CD4-positive, alpha-beta T cell treated with Interleukin-2 at 100 ng/mL for 4 hours (primary cell): ENCODE data around the gene SLC25A6.
"Not testable (repeated sequence)": the region's sequence is repeated elsewhere in the genome, so short reads cannot be mapped to it uniquely, and the experiment has no call there.

Experiments
- DNase-seq: peaks from one replicate; pipeline ENCODE4 v3.0.0-alpha.2; 2020; ENCODE audit warnings: low spot score

Gene SLC25A6

DNA sequence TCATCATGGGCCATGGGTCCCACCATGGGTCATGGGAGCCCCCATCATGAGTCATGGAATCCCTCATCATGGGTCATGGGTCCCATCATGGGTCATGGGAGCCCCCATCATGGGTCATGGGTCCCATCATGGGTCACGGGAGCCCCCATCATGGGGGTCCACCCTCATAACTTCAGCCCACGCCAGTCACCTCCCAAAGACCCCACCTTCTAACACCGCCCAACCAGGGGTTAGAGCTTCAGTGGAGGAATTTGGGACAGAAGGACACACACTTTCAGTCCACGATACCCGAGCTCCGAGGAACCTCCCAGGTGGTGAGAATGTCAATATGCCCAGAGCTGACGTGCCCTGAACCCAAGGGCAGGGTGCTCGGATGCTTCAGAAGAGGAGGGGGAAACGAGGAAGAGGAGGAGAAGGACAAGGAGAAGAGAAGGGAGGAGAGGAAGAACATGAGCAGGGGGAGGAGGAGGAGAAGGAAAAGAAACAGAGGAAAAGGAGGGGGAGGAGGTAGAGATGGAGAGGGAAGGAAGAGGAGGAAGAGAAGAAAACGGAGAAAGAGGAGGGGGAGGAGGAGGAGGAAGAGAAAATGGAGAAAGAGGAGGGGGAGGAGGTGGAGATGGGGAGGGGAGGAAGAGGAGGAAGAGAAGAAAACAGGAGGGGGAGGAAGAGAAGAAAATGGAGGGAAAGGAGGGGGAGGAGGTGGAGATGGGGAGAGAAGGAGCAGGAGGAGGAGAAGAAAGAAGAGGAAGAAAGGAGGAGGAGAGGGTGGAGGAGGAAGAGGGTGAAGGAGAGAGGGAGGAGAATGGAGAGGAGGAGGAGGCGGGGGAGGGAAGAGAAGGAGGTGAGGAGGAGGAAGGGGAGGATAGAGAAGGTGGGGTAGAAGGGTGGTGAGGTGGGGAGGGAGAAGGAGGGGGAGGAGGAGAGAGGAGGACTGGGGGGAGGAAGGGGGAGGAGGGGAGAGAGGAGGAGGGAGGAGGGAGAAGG, 37.6 kb downstream of the SLC25A6 start:
- no peak for DNase-seq

DNA sequence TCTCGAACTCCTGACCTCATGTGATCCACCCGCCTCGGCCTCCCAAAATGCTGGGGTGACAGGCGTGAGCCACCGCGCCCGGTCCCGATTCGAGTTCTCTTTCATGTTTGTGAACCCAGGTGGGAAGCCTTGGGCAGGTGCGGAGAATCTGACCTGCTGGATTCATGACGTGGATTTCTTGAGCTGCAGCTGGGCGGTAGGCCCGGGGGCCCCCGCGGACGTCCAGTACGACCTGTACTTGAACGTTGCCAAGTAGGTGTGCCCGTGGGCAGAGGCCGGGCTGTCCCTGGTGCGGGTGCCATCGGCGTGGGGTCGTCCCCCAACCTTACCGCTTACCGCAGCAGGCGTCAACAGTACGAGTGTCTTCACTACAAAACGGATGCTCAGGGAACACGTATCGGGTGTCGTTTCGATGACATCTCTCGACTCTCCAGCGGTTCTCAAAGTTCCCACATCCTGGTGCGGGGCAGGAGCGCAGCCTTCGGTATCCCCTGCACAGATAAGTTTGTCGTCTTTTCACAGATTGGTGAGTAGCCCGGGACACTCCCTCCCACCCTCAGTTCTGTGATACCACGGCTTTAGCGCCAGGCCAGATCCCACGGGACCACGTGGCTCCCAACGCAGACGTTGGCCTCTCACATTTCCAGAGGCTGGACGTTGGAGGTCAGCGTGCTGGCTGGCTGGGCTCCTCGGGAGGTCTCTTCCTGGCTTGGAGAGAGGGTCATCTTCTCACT, 39.8 kb downstream of the SLC25A6 start:
- DNase-seq, result no peak

DNA sequence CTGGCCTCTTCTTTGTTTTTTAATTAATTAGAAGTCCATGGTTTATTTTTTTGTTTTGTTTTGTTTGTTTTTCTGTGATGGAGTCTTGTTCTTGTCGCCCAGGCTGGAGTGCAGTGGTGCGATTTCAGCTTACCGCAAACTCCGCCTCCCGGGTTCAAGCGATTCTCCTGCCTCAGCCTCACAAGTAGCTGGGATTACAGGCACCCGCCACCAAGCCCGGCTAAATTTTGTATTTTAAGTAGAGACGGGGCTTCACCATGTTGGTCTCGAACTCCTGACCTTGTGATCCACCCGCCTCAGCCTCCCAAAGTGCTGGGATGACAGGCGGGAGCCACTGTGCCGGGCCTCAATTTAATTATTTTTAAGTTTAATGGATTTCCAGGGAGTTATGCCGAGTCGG, 42.3 kb downstream of the SLC25A6 start:
- not testable (repeated sequence) for DNase-seq

DNA sequence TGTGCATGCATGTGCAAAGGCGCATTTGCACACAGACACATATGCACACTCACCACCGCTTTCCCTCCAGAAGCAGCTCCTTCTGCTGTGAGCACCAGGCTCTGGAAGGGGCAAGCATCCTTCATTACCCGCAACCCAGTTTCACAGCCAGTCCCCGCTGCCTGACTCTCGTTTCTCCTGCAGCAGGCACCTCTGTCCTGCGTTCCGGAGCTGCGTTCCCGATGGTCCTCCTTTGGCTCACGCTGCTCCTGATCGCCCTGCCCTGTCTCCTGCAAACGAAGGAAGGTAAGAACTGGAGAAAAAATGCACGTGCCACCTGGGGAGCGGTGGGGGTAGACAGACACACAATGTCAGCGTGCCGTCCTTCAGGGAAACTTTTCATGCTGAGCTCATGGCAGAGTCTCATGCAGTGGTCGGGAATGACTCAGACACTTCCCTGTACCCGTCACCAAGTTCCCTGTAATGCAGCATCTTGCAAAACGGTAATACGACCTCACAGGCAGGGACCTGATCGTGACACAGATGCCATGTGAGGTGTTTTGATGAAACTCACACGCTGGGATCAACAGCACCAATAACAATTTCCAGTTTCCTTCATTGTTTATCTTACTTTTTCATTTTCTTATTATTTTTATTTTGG, 50.2 kb downstream of the SLC25A6 start:
- DNase-seq, result no peak

DNA sequence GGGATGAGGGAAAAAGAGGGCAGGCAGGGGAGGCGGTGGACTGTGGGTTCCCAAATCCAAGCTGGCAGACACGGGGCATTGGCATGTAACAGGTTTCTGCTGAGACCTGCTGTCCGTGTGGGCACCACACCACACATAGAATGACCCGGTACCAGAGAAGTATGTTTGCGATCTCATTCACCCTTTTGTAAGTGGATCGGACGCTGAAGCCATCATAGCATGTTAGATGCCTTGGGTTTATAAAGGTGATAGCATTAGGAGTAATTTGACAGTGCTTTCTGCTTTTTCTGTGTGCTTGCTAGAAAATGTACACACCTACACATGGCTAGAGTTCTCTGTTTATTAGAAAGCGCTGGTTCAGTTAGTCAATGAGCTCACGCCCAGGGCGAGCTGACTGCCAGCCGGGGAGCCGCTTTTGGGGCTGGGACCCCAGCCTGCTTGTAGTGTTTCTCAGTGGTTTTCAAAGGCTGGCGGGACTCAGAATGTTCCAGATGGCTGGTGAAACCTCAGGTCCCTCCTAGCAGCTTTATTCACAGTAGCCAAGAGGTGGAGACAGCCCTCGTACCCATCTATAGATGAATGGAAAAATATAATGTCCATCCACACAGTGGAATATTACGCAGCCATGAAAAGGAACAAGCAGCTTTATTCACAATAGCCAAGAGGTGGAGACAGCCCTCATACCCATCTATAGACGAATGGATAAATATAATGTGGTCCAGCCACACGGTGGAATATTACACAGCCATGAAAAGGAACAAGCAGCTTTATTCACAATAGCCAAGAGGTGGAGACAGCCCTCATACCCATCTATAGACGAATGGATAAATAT, 54.7 kb downstream of the SLC25A6 start:
- no peak for DNase-seq

DNA sequence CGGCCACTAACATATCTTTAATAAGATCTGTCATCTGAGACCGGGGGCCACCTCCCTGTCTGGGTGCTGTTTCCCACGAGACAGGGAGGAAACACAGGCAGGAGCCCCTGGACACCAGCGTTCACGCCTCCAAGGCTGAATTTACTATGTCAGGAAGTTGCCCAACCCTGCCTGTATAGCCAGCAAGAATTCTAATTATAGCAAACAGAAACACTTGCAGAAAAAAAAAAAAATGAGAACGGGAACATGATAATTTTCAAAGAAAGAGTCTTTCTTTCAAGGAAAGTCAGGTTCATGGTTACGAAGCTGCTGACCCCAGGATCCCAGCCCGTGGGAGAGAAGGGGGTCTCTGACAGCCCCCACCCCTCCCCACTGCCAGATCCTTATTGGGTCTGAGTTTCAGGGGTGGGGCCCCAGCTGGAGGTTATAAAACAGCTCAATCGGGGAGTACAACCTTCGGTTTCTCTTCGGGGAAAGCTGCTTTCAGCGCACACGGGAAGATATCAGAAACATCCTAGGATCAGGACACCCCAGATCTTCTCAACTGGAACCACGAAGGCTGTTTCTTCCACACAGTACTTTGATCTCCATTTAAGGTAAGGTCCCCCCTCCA, 55.5 kb downstream of the SLC25A6 start, which contains the start of gene IL3RA:
Gene IL3RA, plus strand, starts transcription at position 455 of the 613 bp plus-strand sequence. CDS start 4,981 bp downstream, outside the sequence.
- no peak for DNase-seq
